GM21619 (cell line): ENCODE results near the gene PANK2.

Source experiments
- ATAC-seq: cut with Tn5 transposase; IDR thresholded peaks from one replicate; pipeline ENCODE4 v1.9.1; 2021; ENCODE audit not compliant: unreplicated experiment

PANK2 gene

GRCh38 chr20:3976511-3976910 is 87.3 kb downstream of the PANK2 start:
- ATAC-seq: no peak
